ENCODE results near the gene ATP11B.

DNA sequence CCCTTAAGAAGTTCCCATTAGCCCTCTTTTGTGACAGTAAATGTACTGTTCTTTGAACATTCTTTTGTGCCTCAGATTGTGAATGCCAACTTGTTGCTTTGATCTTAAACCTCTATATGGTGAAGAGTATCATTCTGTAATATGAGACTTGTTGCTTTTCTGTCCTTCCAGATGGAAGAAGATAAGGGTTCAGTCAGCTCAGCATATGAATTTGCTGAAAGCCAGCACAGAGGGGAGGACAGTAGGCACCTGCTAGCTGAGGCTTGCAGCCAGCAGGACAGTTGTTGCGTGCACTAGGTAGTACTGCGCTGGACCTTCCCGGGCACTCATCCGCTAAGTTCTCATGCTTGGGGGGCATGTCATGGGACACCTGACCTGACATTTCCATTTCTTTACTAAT, 112.3 kb downstream of the ATP11B start:
- TF ChIP-seq, protein P1, sequence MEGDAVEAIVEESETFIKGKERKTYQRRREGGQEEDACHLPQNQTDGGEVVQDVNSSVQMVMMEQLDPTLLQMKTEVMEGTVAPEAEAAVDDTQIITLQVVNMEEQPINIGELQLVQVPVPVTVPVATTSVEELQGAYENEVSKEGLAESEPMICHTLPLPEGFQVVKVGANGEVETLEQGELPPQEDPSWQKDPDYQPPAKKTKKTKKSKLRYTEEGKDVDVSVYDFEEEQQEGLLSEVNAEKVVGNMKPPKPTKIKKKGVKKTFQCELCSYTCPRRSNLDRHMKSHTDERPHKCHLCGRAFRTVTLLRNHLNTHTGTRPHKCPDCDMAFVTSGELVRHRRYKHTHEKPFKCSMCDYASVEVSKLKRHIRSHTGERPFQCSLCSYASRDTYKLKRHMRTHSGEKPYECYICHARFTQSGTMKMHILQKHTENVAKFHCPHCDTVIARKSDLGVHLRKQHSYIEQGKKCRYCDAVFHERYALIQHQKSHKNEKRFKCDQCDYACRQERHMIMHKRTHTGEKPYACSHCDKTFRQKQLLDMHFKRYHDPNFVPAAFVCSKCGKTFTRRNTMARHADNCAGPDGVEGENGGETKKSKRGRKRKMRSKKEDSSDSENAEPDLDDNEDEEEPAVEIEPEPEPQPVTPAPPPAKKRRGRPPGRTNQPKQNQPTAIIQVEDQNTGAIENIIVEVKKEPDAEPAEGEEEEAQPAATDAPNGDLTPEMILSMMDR (IDR thresholded peaks at IDR 0.05): no peak
- TF ChIP-seq POLR2A (IDR thresholded peaks at IDR 0.05): no peak

All from thyroid gland (tissue), 4 donors.